ENCODE results near the gene SLC5A4. TPM values are rescaled to one million over a fixed set of nuclear protein-coding genes. Genes with fewer than 3 reads are reported as not detected.

SLC5A4 gene
- polyA plus RNA-seq, 1 experiment: not detected

GRCh38 chr22:32236970-32237369 is 18.2 kb downstream of the SLC5A4 start:
- ChIA-PET POLR2A (no interaction called here), CTCF (no interaction called here)
- no peak for TF ChIP-seq CTCF (IDR thresholded peaks at IDR 0.05; ENCODE audit: insufficient read depth, low read depth, low read length)
- no peak overlapping the region for H3K4me3 ChIP-seq (ENCODE audit: low read depth, low read length)
- DNase-seq (ENCODE audit: low read depth): no peak
- H3K27me3 ChIP-seq (ENCODE audit: control insufficient read depth, insufficient read depth, low read length): no peaks in the 10 kb centered on the region
- H3K36me3 ChIP-seq (ENCODE audit: control insufficient read depth, insufficient read depth, low read length): no peaks in the 10 kb centered on the region

DNA sequence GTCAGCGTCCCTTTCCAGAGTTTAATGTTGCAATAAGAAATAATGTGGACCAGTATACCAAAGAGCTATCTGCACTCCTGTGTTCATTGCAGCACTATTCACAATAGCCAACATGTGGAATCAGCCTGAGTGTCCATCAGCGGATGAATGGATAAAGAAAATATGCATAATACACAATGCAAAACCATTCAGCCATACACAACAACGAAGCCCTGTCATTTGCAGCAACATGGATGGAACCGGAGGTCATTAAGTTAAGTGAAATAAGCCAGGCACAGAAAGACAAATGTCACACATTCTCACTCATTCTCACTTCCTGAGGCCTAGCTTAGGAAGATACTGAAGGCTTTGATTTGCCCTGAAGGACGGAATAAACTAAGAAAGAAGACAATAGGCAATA is 22.1 kb downstream of the SLC5A4 start:
- POLR2A ChIA-PET: no interaction called here
- no peak for TF ChIP-seq CTCF (IDR thresholded peaks at IDR 0.05; ENCODE audit: insufficient read depth, low read depth, low read length)
- no peak overlapping the region for H3K4me3 ChIP-seq (ENCODE audit: low read depth, low read length)
- no peaks in the 10 kb centered on the region; the same call in 1 of the 2 replicates for H3K27me3 ChIP-seq (ENCODE audit: control insufficient read depth, insufficient read depth, low read length)
- CTCF ChIA-PET: no interaction called here
- no peaks in the 10 kb centered on the region for H3K36me3 ChIP-seq (ENCODE audit: control insufficient read depth, insufficient read depth, low read length)
- no peak for DNase-seq (ENCODE audit: low read depth)

DNA sequence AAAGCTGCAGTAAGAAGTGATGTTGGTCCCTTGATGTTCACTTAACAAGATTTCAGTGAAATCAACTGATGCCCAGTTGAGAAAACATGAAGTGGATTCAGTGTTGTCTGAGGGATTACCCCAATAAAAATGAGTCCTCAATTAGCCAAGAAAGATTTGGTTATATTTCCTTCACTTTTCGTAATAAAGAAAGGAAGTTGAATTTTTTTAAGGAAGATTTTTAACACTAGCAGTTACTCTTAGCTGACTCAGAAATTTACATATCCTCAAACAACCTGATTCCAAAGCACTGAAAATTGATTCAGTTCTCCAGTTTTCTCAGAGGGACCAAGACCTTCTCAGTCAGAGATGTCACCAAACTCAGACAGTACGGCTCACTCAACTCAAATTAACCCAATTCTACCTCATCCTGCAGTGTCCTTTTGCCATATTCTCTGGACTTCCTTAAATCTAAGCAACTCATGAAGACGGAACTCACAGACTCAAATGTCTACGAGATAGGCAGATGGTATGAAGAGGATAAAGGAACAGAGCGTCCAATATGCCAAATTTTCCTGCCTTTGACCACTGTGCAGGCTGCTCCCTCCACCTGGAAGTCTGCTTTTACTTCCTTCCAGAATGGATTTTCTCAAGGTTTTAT is 22.8 kb downstream of the SLC5A4 start:
- Histone ChIP-seq H3K4me3 (ENCODE audit: low read depth, low read length) (no peak overlapping the region), H3K36me3 (ENCODE audit: control insufficient read depth, insufficient read depth, low read length) (no peaks in the 10 kb centered on the region), H3K27me3 (ENCODE audit: control insufficient read depth, insufficient read depth, low read length) (no peaks in the 10 kb centered on the region; the same call in 1 of the 2 replicates)
- TF ChIP-seq CTCF (IDR thresholded peaks at IDR 0.05; ENCODE audit: insufficient read depth, low read depth, low read length): no peak
- ChIA-PET CTCF (interaction anchor here (1.1 kb wide), 1 partner anchor 23 kb away, joined by 3 read pairs; the partner anchor contains the start of gene SLC5A4), POLR2A (no interaction called here)
- no peak for DNase-seq (ENCODE audit: low read depth)

DNA sequence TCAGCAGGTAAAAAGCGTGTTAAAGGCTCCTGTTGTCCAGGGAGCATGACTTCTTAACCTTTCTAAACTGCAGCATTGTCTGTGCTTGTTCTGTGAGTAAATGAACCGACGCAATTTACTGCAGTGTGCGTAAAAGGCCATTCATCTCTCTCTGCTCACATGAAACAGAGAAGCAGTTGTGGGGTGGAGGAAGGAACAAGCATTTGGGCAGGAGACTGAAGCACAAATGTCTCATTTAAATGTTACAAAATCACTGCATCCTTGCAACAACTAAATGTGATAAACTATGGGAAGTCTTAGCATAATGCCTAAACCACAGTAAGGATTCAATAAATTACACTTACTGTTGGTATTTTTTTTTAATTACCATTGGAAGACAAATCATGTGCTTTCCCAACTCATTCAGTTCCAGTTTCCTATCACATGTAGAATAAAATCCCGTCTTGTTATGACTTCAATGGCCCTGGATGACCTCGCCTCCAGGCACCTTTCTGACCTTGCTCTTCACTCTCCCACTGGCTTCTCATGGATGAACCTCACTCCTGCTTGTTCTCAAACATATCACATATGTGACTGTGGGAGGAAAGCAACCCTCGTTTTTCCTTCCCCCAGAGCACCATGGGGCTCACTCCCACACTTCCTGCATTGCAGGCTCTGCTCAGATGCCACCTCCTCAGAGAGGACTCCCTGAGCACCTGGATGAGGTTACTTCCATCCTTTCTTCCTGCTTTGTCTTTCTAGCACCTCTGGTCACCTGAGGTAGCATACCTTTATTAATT is 28.6 kb downstream of the SLC5A4 start:
- no peak for TF ChIP-seq CTCF (IDR thresholded peaks at IDR 0.05; ENCODE audit: insufficient read depth, low read depth, low read length)
- ChIA-PET POLR2A (no interaction called here), CTCF (interaction anchor here (1.2 kb wide), 1 partner anchor 8 kb away, joined by 4 read pairs; no protein-coding TSS in a partner anchor)
- Histone ChIP-seq H3K36me3 (ENCODE audit: control insufficient read depth, insufficient read depth, low read length) (no peaks in the 10 kb centered on the region), H3K27me3 (ENCODE audit: control insufficient read depth, insufficient read depth, low read length) (no peaks in the 10 kb centered on the region; the same call in 1 of the 2 replicates), H3K4me3 (ENCODE audit: low read depth, low read length) (no peak overlapping the region)
- DNase-seq (ENCODE audit: low read depth): no peak

DNA sequence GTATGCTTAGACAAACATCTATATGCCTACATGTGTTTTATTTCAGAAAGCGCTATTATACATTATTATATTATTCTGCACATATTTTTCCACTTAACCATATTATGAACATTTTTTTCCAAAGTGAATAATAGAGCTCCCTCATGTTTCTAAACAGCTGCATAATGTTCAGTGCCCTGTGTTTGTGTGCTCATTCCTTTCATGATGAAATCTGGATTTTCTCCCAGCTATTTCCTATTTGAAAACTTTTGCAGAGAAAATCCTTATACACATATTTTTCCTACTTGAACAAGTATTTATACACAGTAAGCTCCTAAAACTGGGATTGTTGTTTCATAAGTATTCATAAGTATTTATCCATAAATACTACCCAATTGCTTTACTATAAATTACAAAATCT is 32.2 kb downstream of the SLC5A4 start:
- Histone ChIP-seq H3K36me3 (ENCODE audit: control insufficient read depth, insufficient read depth, low read length) (no peaks in the 10 kb centered on the region), H3K4me3 (ENCODE audit: low read depth, low read length) (no peak overlapping the region), H3K27me3 (ENCODE audit: control insufficient read depth, insufficient read depth, low read length) (no peaks in the 10 kb centered on the region)
- no peak for DNase-seq (ENCODE audit: low read depth)
- TF ChIP-seq CTCF (IDR thresholded peaks at IDR 0.05; ENCODE audit: insufficient read depth, low read depth, low read length): no peak
- CTCF ChIA-PET: no interaction called here
- POLR2A ChIA-PET: no interaction called here
